ENCODE results near the gene KDM1A. TPM values are rescaled to one million over a fixed set of nuclear protein-coding genes. Genes with fewer than 3 reads are reported as not detected.

The KDM1A gene
- total and polyA plus RNA-seq, 10 of the 15 experiments (the other 5 are each of a cell fraction or from before 2014, with no cell fraction given), result 39.2 to 118 (median 98.9) TPM

DNA sequence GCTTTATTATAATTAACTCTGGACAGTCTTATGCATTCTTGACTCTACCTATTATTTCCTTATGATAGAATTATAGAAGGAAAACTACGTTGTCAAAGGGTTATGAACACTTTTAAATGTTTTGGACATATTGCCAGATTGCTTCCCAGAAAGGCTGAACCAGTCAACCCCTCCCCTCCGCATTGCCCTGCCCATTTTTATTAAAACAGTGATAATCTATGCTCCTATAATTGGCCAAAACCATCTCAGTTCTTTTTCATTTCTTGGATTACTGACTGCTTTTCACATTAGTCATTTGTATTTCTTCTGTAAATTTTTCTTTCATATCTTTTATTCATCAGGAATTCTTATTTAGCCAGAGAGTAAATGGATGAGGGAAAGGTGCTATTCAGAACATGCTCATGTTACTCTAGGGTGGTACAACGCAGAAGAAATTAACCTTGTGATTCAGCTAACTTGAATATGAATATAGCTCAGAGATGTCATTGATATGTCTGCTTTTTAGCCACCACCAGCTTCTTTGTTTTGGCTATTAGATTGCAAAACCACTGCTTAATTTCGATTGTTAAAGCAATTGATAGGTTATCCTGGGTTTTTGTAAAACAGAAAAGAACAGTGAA lies 32.1 kb downstream of the KDM1A start:
- WGBS (ENCODE audit: insufficient coverage, insufficient replicate concordance, low lambda C conversion rate, missing lambda C conversion rate), result 85% methylated on average over 4 of the region's 4 CpGs
- FAIRE-seq (no peak), ATAC-seq (no peak), DNase-seq (ENCODE audit: low read depth, low spot score) (no peak)
- Histone ChIP-seq H3K27me3 (replicated peaks in 1 of 2; ENCODE audit: control insufficient read depth in 2 of 2, insufficient read depth in 2 of 2, low read length in 1 of 2) (no peaks in the 10 kb centered on the region), H3K4me1 (ENCODE audit: control insufficient read depth, insufficient read depth, low read length) (no peaks in the 10 kb centered on the region), H3K36me3 (ENCODE audit: control insufficient read depth in 2 of 2, insufficient read depth in 2 of 2, low read length in 1 of 2) (peaks cover 4 to 17% of the 10 kb centered on the region in 2 experiments), H3K79me2 (ENCODE audit: control insufficient read depth, insufficient read depth, low read length) (peaks cover 9% of the 10 kb centered on the region), H3K4me3 (no peak overlapping the region), H2AFZ (ENCODE audit: control insufficient read depth, low read depth, low read length) (no peak overlapping the region), H3K27ac (ENCODE audit: control insufficient read depth, insufficient read depth) (no peak overlapping the region), H4K20me1 (ENCODE audit: control insufficient read depth, insufficient read depth) (no peaks in the 10 kb centered on the region), H3K4me2 (ENCODE audit: control insufficient read depth, insufficient read depth) (no peak overlapping the region), H3K9ac (ENCODE audit: control insufficient read depth, insufficient read depth, low read length) (no peak overlapping the region), H3K9me3 (replicated peaks; ENCODE audit: control insufficient read depth, insufficient read depth, low read length) (no peaks in the 10 kb centered on the region)
- no TSS peak for BruUV-seq (replicated peaks)
- intact Hi-C loops (cut with micrococcal nuclease; ENCODE audit: unreplicated experiment) (no loop called here), in situ Hi-C loops (cut with MboI) (no loop called here)
- SMC1A ChIA-PET (ENCODE audit: uncharacterized antibody, unreplicated experiment), result no interaction called here
- POLR2A ChIA-PET, result no interaction called here
- RAD21 ChIA-PET (ENCODE audit: unreplicated experiment), result no interaction called here
- CTCF ChIA-PET, result interaction anchor here (1.0 to 1.6 kb wide), 2 partner anchors 8 to 47 kb away, joined by 3 to 4 read pairs; no protein-coding TSS in a partner anchor
- no peak for TF ChIP-seq HCFC1 (IDR thresholded peaks at IDR 0.05; ENCODE audit: low read length)
- TF ChIP-seq, protein P1, sequence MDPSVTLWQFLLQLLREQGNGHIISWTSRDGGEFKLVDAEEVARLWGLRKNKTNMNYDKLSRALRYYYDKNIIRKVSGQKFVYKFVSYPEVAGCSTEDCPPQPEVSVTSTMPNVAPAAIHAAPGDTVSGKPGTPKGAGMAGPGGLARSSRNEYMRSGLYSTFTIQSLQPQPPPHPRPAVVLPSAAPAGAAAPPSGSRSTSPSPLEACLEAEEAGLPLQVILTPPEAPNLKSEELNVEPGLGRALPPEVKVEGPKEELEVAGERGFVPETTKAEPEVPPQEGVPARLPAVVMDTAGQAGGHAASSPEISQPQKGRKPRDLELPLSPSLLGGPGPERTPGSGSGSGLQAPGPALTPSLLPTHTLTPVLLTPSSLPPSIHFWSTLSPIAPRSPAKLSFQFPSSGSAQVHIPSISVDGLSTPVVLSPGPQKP (IDR thresholded peaks at IDR 0.05; ENCODE audit: low read depth, low read length), result no peak
- TF ChIP-seq NR2F1 (conservative IDR thresholded peaks at IDR 0.05), result no peak
- TF ChIP-seq, protein P2, sequence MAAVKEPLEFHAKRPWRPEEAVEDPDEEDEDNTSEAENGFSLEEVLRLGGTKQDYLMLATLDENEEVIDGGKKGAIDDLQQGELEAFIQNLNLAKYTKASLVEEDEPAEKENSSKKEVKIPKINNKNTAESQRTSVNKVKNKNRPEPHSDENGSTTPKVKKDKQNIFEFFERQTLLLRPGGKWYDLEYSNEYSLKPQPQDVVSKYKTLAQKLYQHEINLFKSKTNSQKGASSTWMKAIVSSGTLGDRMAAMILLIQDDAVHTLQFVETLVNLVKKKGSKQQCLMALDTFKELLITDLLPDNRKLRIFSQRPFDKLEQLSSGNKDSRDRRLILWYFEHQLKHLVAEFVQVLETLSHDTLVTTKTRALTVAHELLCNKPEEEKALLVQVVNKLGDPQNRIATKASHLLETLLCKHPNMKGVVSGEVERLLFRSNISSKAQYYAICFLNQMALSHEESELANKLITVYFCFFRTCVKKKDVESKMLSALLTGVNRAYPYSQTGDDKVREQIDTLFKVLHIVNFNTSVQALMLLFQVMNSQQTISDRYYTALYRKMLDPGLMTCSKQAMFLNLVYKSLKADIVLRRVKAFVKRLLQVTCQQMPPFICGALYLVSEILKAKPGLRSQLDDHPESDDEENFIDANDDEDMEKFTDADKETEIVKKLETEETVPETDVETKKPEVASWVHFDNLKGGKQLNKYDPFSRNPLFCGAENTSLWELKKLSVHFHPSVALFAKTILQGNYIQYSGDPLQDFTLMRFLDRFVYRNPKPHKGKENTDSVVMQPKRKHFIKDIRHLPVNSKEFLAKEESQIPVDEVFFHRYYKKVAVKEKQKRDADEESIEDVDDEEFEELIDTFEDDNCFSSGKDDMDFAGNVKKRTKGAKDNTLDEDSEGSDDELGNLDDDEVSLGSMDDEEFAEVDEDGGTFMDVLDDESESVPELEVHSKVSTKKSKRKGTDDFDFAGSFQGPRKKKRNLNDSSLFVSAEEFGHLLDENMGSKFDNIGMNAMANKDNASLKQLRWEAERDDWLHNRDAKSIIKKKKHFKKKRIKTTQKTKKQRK (IDR thresholded peaks at IDR 0.05; ENCODE audit: low read depth, low read length), result no peak
- no peak for TF ChIP-seq ZNF384 (IDR thresholded peaks at IDR 0.05; ENCODE audit: borderline replicate concordance, low read depth, low read length)
- TF ChIP-seq CBX3 (IDR thresholded peaks at IDR 0.05; ENCODE audit: borderline replicate concordance, low read depth), result no peak
- no peak for TF ChIP-seq NR2C2 (IDR thresholded peaks at IDR 0.05; ENCODE audit: borderline replicate concordance, control insufficient read depth, insufficient read length, low read depth)
- no peak for TF ChIP-seq ZNF217 (IDR thresholded peaks at IDR 0.05)
- no peak for TF ChIP-seq MXI1 (IDR thresholded peaks at IDR 0.05; ENCODE audit: low read depth, low read length)
- TF ChIP-seq ESRRA (IDR thresholded peaks at IDR 0.05; ENCODE audit: low read length), result no peak
- TF ChIP-seq, protein P3, sequence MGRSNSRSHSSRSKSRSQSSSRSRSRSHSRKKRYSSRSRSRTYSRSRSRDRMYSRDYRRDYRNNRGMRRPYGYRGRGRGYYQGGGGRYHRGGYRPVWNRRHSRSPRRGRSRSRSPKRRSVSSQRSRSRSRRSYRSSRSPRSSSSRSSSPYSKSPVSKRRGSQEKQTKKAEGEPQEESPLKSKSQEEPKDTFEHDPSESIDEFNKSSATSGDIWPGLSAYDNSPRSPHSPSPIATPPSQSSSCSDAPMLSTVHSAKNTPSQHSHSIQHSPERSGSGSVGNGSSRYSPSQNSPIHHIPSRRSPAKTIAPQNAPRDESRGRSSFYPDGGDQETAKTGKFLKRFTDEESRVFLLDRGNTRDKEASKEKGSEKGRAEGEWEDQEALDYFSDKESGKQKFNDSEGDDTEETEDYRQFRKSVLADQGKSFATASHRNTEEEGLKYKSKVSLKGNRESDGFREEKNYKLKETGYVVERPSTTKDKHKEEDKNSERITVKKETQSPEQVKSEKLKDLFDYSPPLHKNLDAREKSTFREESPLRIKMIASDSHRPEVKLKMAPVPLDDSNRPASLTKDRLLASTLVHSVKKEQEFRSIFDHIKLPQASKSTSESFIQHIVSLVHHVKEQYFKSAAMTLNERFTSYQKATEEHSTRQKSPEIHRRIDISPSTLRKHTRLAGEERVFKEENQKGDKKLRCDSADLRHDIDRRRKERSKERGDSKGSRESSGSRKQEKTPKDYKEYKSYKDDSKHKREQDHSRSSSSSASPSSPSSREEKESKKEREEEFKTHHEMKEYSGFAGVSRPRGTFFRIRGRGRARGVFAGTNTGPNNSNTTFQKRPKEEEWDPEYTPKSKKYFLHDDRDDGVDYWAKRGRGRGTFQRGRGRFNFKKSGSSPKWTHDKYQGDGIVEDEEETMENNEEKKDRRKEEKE (IDR thresholded peaks at IDR 0.05), result no peak
- TF ChIP-seq SPI1 (IDR thresholded peaks at IDR 0.05; ENCODE audit: borderline replicate concordance, insufficient read depth, low read depth, low read length), result no peak

Data from GM12878 (cell line).